IMR-90 (cell line): Measurements from ENCODE around the gene ZNF316. TPM values are rescaled to one million over a fixed set of nuclear protein-coding genes. Genes with fewer than 3 reads are reported as not detected.

Experiments
- ATAC-seq: fragments of 200-7000 bp; cut with Tn5 transposase; 2 replicates; pipeline ENCODE4 v1.9.1; 2020; ENCODE audit warnings: low read depth, mild to moderate bottlenecking, moderate library complexity
- BruUV-seq: library from RNA; stranded (reverse); fragments of 400-500 nt; replicated peaks from 2 replicates; lab custom pipeline; 2021; lab: Mats Ljungman, UMichigan
- CTCF ChIA-PET: fragments of 300-600 bp; formaldehyde crosslinking; extraction: SDS; loops from one replicate; lab custom pipeline; 2021; ENCODE audit warnings: antibody characterized with exemption; lab: Yijun Ruan, JAX
- POLR2A ChIA-PET: fragments of 300-600 bp; sonication (Branson Sonifier 250); formaldehyde crosslinking; loops from one replicate; lab custom pipeline; 2022; ENCODE audit warnings: antibody characterized with exemption; ENCODE audit not compliant: unreplicated experiment; lab: Charles Lee
- DNase-seq: peaks from one replicate; pipeline ENCODE4 v3.0.0; 2013
- H2AFZ ChIP-seq: replicated peaks from 2 replicates; pipeline ENCODE3; 2013; ENCODE audit warnings: low read length, mild to moderate bottlenecking; ENCODE audit not compliant: poor library complexity
- H2AK5ac ChIP-seq: 2 replicates; pipeline ENCODE4 v1.6.1; 2013; ENCODE audit warnings: low read depth, low read length, inconsistent platforms
- H2AK9ac ChIP-seq: replicated peaks from 2 replicates; pipeline ENCODE3; 2013; ENCODE audit warnings: mild to moderate bottlenecking, low read depth, low read length, moderate library complexity; ENCODE audit not compliant: poor library complexity
- H2BK120ac ChIP-seq: 2 replicates; pipeline ENCODE4 v1.6.1; 2013; ENCODE audit warnings: low read depth, low read length, inconsistent platforms
- H2BK15ac ChIP-seq: 3 replicates; pipeline ENCODE4 v1.6.1; 2013; ENCODE audit warnings: low read depth, low read length, inconsistent platforms
- H2BK20ac ChIP-seq: 2 replicates; pipeline ENCODE4 v1.6.1; 2013; ENCODE audit warnings: low read depth, mild to moderate bottlenecking, inconsistent platforms, low read length, moderate library complexity
- H2BK5ac ChIP-seq: 2 replicates; pipeline ENCODE4 v1.6.1; 2013; ENCODE audit warnings: mild to moderate bottlenecking, low read depth, low read length, inconsistent platforms; ENCODE audit not compliant: poor library complexity, severe bottlenecking
- H3K14ac ChIP-seq: replicated peaks from 2 replicates; pipeline ENCODE4 v1.6.1; 2013; ENCODE audit warnings: low read depth, low read length, inconsistent platforms
- H3K18ac ChIP-seq: 2 replicates; pipeline ENCODE4 v1.6.1; 2013; ENCODE audit warnings: low read depth, low read length, control low read depth
- H3K23ac ChIP-seq: 2 replicates; pipeline ENCODE4 v1.6.1; 2013; ENCODE audit warnings: low read depth, low read length, inconsistent platforms
- H3K27ac ChIP-seq: 2 replicates; pipeline ENCODE4 v1.5.1; 2013; ENCODE audit warnings: mild to moderate bottlenecking, control low read depth, low read length; ENCODE audit not compliant: insufficient read depth
- H3K27me3 ChIP-seq: 2 replicates; pipeline ENCODE4 v1.6.1; 2013; ENCODE audit warnings: low read length; ENCODE audit not compliant: control insufficient read depth, insufficient read depth
- H3K36me3 ChIP-seq: 2 replicates; pipeline ENCODE4 v1.6.1; 2013; ENCODE audit warnings: low read length, mixed read lengths; ENCODE audit not compliant: control insufficient read depth, insufficient read depth
- H3K4ac ChIP-seq: 2 replicates; pipeline ENCODE4 v1.6.1; 2013; ENCODE audit warnings: low read depth, low read length, inconsistent platforms
- H3K4me1 ChIP-seq: 2 replicates; pipeline ENCODE4 v1.6.1; 2013; ENCODE audit warnings: low read length, mixed read lengths; ENCODE audit not compliant: control insufficient read depth, insufficient read depth
- H3K4me2 ChIP-seq: 2 replicates; pipeline ENCODE4 v1.6.1; 2013; ENCODE audit warnings: low read depth, mild to moderate bottlenecking, control low read depth, low read length, moderate library complexity
- H3K4me3 ChIP-seq: 2 replicates; pipeline ENCODE4 v1.5.1; 2013; ENCODE audit warnings: low read depth, mild to moderate bottlenecking, control low read depth, low read length, moderate library complexity; ENCODE audit not compliant: insufficient read depth
- H3K56ac ChIP-seq: 2 replicates; pipeline ENCODE4 v1.6.1; 2013; ENCODE audit warnings: low read length, inconsistent platforms; ENCODE audit not compliant: insufficient read depth; ENCODE audit errors: extremely low read depth
- H3K79me1 ChIP-seq, 2 experiments: 2 replicates each; pipeline ENCODE4 v1.6.1; 2013; ENCODE audit warnings: low read length in 2 of 2, inconsistent platforms in 1 of 2, low read depth in 1 of 2
- H3K9ac ChIP-seq: 2 replicates; pipeline ENCODE4 v1.6.1; 2013; ENCODE audit warnings: low read depth, low read length, control low read depth
- H3K9me1 ChIP-seq: 2 replicates; pipeline ENCODE4 v1.6.1; 2013; ENCODE audit warnings: low read length, inconsistent platforms; ENCODE audit not compliant: insufficient read depth
- H3K9me3 ChIP-seq: 2 replicates; pipeline ENCODE4 v1.6.1; 2013; ENCODE audit warnings: low read length; ENCODE audit not compliant: control insufficient read depth, insufficient read depth
- H4K20me1 ChIP-seq: 2 replicates; pipeline ENCODE4 v1.6.1; 2013; ENCODE audit warnings: low read length, inconsistent platforms; ENCODE audit not compliant: insufficient read depth
- H4K5ac ChIP-seq: 2 replicates; pipeline ENCODE4 v1.6.1; 2013; ENCODE audit warnings: mild to moderate bottlenecking, low read depth, low read length, control low read depth
- H4K8ac ChIP-seq, 2 experiments: 2 replicates each; pipeline ENCODE4 v1.6.1; 2013; ENCODE audit warnings: low read depth in 2 of 2, low read length in 2 of 2, control low read depth in 1 of 2, inconsistent platforms in 1 of 2
- H4K91ac ChIP-seq: 2 replicates; pipeline ENCODE4 v1.6.1; 2013; ENCODE audit warnings: low read depth, low read length, inconsistent platforms; ENCODE audit not compliant: insufficient read depth
- RAD21 ChIP-seq: IDR thresholded peaks from 2 replicates; pipeline ENCODE4 v1.6.1; 2012; ENCODE audit warnings: low read length, improper control_type of control experiment
- SMC3 ChIP-seq: fragments of 150-350 bp; IDR thresholded peaks from 2 replicates; pipeline ENCODE4 v1.6.1; 2016; ENCODE audit warnings: low read depth, mild to moderate bottlenecking, antibody characterized with exemption, low read length, moderate library complexity
- WGBS, 2 experiments: methylation state at CpG; one replicate each; pipeline versions ENCODE4 v1.1.5 to v1.1.7; 2013; ENCODE audit warnings: missing lambda C conversion rate in 2 of 2; ENCODE audit not compliant: insufficient read length in 1 of 2; ENCODE audit errors: extremely low coverage in 2 of 2; 5-methylcytosine and 5-hydroxymethylcytosine counted together
- dilution Hi-C: fragments of 300-500 bp; cut with HindIII; formaldehyde crosslinking; loops from one replicate; pipeline ENCODE4 v1.14.3; 2018; ENCODE audit warnings: low sequenced_read_pairs; ENCODE audit not compliant: unreplicated experiment
- in situ Hi-C: fragments of 300-500 bp; cut with MboI; formaldehyde crosslinking; loops from 3 replicates; pipeline ENCODE4 v1.14.3; 2019; ENCODE audit warnings: low sequenced_read_pairs, inconsistent platforms, mixed read lengths
- intact Hi-C: fragments of 100-400 bp; cut with micrococcal nuclease; formaldehyde crosslinking; loops from 2 replicates; pipeline ENCODE4 v1.10.0; 2022
- polyA plus RNA-seq, 3 experiments: library from polyadenylated mRNA; depleted of rRNA; stranded (reverse); fragments of >200 nt; gene quantifications; 2 replicates each; pipeline ENCODE4 v1.2.3, GENCODE V29; 2012; ENCODE audit warnings: low replicate concordance in 1 of 3
- total RNA-seq: library from RNA; depleted of rRNA; stranded (reverse); fragments of >200 nt; gene quantifications from 2 replicates; pipeline ENCODE4 v1.2.3, GENCODE V29; 2012

Gene ZNF316
- total and polyA plus RNA-seq, 2 of the 4 experiments (the other 2 are of a cell fraction) = 3.2 to 7.2 TPM

DNA sequence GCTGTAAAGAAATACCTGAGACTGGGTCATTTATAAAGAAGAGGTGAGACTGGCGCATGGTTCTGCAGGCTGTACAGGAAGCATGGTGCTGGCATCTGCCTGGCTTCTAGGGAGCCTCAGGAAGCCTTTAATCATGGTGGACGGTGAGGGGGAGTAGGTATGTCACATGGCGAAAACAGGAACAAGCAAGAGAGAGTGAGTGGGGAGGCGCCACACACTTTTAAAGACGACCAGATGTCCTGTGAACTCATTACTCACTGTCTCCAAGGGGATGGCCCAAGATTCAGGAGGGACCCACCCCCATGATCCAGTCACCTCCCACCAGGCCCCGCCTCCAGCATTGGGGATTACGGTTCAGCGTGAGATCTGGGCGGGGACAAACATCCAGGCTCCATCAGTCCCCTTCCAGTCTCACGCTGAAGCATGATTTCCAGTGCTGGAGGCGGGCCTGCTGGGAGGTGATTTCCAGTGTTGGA lies 3.2 kb downstream of the ZNF316 start:
- Histone ChIP-seq H2AK9ac (no peak overlapping the region), H3K9me1 (peaks cover 10% of the 10 kb centered on the region; the same call in 1 of the 2 replicates), H2BK120ac (no peak overlapping the region), H3K27me3 (no peaks in the 10 kb centered on the region), H3K9me3 (no peaks in the 10 kb centered on the region), H4K91ac (no peak overlapping the region), H4K20me1 (0 out of 2 replicates have a peak, but pooled peaks cover 7% of the 10 kb centered on the region), H2AFZ (no peak overlapping the region), H3K4me1 (peaks cover 7% of the 10 kb centered on the region), H4K8ac (no peak overlapping the region), H3K56ac (no peak overlapping the region), H3K36me3 (peaks cover 50% of the 10 kb centered on the region), H3K14ac (no peak overlapping the region), H3K9ac (no peak overlapping the region), H3K4me2 (no peak overlapping the region), H2BK15ac (no peak overlapping the region), H3K18ac (no peak overlapping the region), H3K4me3 (no peak overlapping the region), H3K27ac (no peak overlapping the region), H3K4ac (no peak overlapping the region), H3K79me1 (peaks cover 19 to 46% of the 10 kb centered on the region in 2 experiments), H2AK5ac (no peak overlapping the region), H3K23ac (no peak overlapping the region), H2BK5ac (no peak overlapping the region), H2BK20ac (no peak overlapping the region), H4K5ac (no peak overlapping the region)
- TF ChIP-seq SMC3 (no peak), RAD21 (no peak)
- dilution Hi-C loops (no loop called here), in situ Hi-C loops (no loop called here), intact Hi-C loops (no loop called here)
- ATAC-seq (no peak), DNase-seq (peak; percentile 31)
- BruUV-seq = no TSS peak
- POLR2A ChIA-PET = no interaction called here
- CTCF ChIA-PET = no interaction called here
- 100% methylated on average over 1 of the region's 11 CpGs; no CpG with 5 or more reads in 1 of the 2 experiments for WGBS, 2 experiments
